NCI-H2196 (cell line): ENCODE results near the gene PPP6C.
"Not testable (repeated sequence)": the region's sequence is repeated elsewhere in the genome, so short reads cannot be mapped to it uniquely, and the experiment has no call there.

Experiments
- DNase-seq: peaks from one replicate; lab custom pipeline; 2025; ENCODE audit not compliant: unreplicated experiment; lab: John Stamatoyannopoulos, UW

The PPP6C gene

DNA sequence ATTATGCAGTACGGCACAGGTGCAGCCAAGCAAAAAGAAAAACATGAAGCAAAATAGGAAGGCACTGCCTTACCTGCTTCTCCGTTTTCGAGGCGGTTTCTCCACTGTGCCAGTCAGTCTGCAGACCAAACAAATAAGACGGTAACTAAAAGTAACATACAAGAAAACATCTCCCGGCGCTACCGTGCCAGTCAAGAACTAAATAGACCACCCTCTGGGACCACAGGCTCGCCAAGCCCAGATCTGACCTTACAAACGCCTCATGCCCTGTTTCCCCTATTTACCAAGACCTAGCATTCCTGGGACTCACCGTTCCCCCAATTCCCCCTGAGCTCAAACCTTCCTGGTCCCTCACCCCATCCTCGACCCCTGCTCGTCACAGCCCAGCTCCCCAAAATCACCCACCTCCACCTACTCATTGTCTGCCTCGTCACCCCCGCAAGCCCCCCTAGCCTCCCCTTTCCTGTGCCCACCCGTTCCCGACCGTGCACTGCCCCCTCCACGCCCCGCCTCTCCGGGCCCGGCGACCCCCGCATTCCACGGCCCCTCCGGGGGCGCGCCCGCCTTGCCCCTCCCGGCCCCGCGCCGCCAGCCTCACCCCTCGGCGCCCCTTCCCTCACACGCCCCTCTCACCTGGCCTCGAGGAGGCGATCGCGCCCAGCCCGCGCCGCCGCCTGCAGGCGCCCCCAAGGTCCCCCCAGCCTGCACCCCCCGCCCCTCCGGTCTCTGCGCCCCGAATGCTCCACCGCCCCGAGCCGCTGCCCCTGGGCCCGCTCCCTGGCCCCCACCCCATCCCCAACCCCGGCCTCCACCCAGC, 46.8 kb downstream of the PPP6C start:
- no peak for DNase-seq

DNA sequence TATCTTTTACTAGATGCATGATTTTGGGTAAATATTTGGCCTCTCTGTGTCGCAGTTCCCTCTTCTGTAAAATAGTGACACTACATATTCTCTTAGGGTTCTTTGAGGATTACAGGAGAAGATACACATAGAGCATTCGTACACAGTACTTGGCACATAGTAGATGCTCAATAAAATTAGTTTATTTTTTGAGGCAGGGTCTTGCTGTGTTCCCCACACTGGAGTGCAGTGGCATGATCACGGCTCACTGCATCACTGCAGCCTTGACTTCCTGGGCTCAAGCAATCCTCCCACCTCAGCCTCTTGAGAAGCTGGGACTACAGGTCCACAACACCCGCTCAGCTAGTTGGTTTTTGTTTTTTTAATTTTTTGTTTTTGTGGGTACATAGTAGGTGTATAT, 47.9 kb downstream of the PPP6C start:
- no peak for DNase-seq

GRCh38 chr9:125141251-125141650, 48.4 kb downstream of the PPP6C start:
- no peak for DNase-seq

DNA sequence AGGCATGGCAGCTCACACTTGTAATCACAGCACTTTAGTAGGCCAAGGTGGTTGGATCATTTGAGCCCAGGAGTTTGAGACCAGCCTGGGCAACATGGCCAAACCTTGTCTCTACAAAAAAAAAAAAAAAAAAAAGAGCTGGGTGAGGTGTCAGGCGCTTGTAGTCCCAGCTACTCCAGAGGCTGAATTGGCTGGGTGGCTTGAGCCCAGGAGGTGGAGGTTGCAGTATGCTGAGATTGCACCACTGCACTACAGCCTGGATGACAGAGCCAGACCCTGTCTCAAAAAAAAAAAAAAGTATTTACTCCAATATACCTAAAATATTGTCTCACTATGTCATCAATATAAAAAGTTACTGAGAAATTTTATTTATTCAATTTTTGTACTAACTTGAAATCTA, 49.0 kb downstream of the PPP6C start:
- no peak for DNase-seq

- no peak for DNase-seq
Measured at GRCh38 chr9:125137200-125137599, 52.4 kb downstream of the PPP6C start.

DNA sequence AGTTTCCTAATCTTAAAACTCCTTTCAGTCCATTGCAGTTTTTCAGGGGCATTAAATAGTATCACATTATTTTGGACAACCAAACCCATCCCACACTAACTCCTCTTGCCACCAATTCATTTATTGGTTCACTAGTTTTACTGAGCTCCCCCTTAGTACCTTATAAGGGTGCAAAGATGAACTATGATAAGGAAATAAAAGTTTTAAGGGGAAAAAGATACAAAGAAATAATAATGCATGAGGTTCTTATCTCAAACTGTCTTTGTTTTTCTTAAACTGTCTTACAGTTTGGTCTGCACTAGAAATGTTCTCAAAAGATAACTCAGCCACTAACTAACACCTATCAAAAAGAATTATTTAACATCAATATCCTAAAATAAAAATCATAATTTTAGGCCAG, 54.6 kb downstream of the PPP6C start:
- DNase-seq = no peak

- DNase-seq = no peak
Measured at GRCh38 chr9:125133403-125134329, 55.9 kb downstream of the PPP6C start.

DNA sequence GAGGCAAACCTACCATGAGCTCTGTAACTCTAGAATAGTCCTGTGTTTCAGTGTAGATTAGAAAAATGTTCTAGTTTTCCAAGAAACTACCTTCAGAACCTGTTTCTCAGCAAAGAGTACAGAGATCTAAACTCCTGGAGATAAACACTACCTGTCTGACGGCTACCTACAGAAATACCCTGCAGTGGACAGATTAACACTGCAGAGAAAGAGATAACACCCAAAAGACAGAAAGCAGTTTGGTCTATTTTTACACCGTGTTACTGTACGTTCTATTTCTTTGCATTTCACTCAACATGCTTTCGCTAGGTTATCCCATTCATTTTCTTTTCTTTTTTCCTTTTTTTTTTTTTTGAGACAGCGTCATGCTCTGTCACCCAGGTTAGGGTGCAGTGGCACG, 57.8 kb downstream of the PPP6C start:
- no peak for DNase-seq

- peak; percentile 62 for DNase-seq
Measured at GRCh38 chr9:125126019-125126746, 63.4 kb downstream of the PPP6C start.

DNA sequence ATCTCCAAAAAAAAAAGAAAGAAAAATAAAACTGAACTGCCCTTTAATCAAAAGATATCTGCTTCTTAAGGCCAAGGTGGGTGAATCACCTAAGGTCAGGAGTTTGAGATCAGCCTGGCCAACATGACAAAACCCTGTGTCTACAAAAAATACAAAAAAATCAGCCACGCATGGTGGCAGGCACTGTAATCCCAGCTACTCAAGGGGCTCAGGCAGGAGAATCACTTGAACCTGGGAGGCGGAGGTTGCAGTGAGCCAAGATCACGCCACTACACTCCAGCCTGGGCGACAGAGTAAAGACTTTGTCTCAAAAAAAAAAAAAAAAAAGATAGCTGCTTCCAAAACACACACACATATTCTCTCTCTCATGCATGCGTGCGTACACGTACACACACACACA, 64.1 kb downstream of the PPP6C start:
- no peak for DNase-seq

GRCh38 chr9:125121146-125121545, 68.5 kb downstream of the PPP6C start:
- peak; percentile 26 for DNase-seq

DNA sequence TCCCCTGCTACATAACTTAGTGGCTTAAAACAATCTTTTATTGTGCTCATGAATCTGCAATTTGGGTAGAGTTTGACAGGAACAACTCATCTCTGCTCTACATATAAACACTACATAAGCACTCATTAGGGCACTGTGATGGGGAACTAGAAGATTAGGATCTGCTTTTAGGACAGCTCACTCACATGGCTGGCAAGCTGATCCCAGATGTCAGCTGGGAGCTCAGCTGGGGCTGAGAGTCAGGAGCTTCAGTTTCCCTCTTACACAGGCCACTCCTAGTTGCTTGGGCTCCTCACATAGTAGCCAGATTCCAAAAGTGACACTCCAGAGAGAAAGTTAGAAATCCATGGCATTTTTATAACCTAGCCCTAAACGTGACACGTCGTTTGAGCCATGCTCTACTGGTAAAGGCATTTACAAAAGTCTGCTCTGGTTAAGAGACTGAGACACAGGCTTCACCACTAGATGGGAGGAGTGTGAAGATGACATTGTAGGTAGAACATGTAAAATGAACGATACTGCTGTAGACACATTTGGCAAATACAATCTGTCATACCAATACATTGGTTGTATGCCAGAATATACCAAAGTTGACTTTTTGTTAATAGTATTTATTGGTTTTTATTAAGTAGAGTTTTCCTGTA, 69.8 kb downstream of the PPP6C start:
- no peak for DNase-seq

- DNase-seq = not testable (repeated sequence)
Measured at GRCh38 chr9:125118696-125119095, 70.9 kb downstream of the PPP6C start.

- not testable (repeated sequence) for DNase-seq
Measured at GRCh38 chr9:125114503-125114902, 75.1 kb downstream of the PPP6C start.

DNA sequence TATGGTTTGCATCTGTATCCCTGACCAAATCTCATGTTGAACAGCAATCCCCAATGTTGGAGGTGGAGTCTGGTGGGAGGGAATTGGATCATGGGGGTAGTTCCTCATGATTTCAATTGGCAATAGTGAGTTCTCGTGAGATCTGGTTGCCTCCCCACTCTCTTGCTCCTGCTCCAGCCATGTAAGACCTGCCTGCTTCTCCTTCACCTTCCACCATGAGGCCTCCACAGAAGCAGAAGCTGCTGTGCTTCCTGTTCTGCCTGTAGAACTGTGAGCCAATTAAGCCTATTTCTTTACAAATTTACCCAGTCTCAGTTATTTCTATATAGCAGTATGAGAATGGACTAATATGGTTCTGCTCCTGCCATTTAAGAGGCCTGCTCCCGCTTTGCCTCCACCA, 79.1 kb downstream of the PPP6C start:
- no peak for DNase-seq

DNA sequence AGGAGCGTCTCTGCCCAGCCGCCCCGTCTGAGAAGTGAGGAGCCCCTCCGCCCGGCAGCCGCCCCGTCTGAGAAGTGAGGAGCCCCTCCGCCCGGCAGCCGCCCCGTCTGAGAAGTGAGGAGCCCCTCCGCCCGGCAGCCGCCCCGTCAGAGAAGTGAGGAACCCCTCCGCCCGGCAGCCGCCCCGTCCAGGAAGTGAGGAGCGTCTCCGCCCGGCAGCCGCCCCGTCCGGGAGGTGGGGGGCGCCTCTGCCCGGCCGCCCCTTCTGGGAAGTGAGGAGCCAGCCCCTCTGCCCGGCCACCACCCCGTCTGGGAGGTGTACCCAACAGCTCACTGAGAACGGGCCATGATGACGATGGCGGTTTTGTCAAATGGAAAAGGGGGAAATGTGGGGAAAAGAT, 81.1 kb downstream of the PPP6C start:
- not testable (repeated sequence) for DNase-seq

DNA sequence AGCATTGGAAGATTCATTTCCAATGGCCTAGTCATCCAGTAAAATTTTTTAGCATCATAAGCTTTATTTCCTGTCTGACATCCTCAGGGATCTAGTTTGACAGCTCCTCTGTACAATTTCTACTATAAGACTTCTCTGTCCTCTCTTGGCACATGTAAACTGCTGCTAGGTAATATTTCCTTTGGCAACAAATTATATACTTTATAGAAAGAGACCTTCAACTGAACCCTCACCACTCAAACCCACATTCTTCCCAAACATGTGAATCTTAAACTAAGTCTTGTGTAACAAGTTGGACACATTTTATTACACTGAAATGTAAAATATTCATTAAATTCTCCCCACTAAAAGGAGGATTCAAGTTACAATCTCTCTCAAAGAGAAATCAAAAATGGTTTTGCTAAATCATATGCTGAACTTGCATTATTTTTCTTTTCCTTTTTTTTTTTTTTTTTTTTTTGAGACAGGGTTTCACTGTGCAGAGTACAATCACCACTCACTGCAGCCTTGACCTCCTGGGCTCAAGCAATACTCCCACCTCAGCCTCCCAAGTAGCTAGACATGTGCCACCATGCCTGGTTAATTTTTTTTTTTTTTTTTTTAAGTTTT, 83.2 kb downstream of the PPP6C start:
- DNase-seq = no peak

DNA sequence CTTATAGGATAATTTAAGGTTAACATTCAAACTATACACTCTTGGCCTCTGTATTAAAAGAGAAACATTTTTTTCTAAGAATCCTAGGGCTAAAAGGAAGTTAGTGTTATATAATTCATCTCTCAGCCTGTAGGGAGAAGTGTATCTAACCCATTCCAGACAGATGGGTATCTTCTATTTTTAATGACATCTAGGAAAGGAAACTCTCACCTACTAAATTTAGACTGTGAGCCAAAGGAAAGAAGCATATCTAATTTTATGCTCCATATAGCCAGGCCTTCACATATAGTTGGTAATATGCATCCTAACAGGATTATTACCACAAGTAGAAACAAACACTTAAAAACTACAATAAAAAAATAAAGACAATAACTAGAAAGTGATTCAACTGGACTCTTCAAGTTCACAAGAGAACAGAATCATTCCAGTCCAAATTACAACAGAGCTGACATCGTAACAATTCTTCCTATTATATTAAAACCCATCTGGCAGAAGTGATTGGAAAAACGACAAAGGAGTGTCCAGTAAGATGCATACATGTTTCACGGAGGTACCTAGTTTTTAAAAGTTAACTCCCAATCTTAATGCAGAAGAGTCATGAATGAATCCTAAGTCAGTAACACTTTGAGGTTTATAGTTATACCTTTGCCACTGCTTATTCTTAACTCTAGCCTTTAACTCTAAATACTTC, 85.7 kb downstream of the PPP6C start:
- DNase-seq = no peak

- no peak for DNase-seq
Measured at GRCh38 chr9:125103021-125103420, 86.6 kb downstream of the PPP6C start.

DNA sequence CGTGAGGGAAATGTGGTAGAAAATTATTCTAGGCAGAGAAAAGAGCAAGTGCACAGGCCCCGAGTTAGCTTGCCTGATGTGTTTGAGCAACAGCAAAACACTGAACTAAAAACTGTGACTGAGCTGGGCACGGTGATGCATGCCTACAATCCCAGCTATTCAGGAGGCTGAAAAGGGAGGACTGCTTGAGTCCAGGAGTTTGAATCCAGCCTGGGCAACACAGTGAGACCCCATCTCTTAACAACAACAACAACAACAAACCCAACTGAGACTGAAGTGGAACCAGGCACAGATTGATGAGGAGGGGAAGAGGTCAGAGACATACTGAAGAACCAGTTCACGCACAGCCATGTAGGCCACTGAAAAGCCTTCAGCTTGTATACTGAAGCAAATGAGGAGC, 88.8 kb downstream of the PPP6C start:
- no peak for DNase-seq
